HepG2 (cell line): ENCODE measurements around the gene RIPK1. TPM values are rescaled to one million over a fixed set of nuclear protein-coding genes. Genes with fewer than 3 reads are reported as not detected.

Source experiments
- ARNT2 ChIP-seq: sonication (generic); formaldehyde crosslinking; IDR thresholded peaks from 2 replicates; pipeline ENCODE4 v1.8.0; 2022; ENCODE audit warnings: mild to moderate bottlenecking, low read depth, missing genetic modification reagents, moderate library complexity
- ERF ChIP-seq: IDR thresholded peaks from 2 replicates; pipeline ENCODE4 v1.6.1; 2018; ENCODE audit warnings: missing biosample characterization, missing genetic modification reagents
- ESRRA ChIP-seq: sonication (generic); formaldehyde crosslinking; IDR thresholded peaks from 2 replicates; pipeline ENCODE4 v1.5.1; 2020; ENCODE audit warnings: mild to moderate bottlenecking, low read depth, missing genetic modification reagents
- GRHL1 ChIP-seq: sonication (generic); formaldehyde crosslinking; conservative IDR thresholded peaks from 2 replicates; pipeline ENCODE4 v1.8.0; 2022; ENCODE audit warnings: missing genetic modification reagents
- HINFP ChIP-seq: sonication (generic); formaldehyde crosslinking; IDR thresholded peaks from 2 replicates; pipeline ENCODE4 v1.4.0; 2020; ENCODE audit warnings: low read depth, mild to moderate bottlenecking, missing genetic modification reagents
- JUN ChIP-seq: sonication (generic); formaldehyde crosslinking; IDR thresholded peaks from 2 replicates; pipeline ENCODE4 v1.4.0; 2020; ENCODE audit warnings: mild to moderate bottlenecking, missing genetic modification reagents
- MAFK ChIP-seq, 2 experiments: IDR thresholded peaks in 1 of 2; conservative IDR thresholded peaks in 1 of 2; 2 replicates each; pipeline ENCODE4 v1.6.1; 2011; ENCODE audit warnings: improper control_type of control experiment in 2 of 2, low read length in 2 of 2
- MAZ ChIP-seq, 2 experiments: sonication (generic) in 1 of 2; formaldehyde crosslinking in 1 of 2; IDR thresholded peaks; 2 replicates each; pipeline versions ENCODE4 v1.5.0 to v1.6.1; 2012 to 2020; ENCODE audit warnings: low read depth in 2 of 2, mild to moderate bottlenecking in 2 of 2, borderline replicate concordance in 1 of 2, improper control_type of control experiment in 1 of 2, low read length in 1 of 2, missing genetic modification reagents in 1 of 2, moderate library complexity in 1 of 2
- MED1 ChIP-seq: sonication (generic); formaldehyde crosslinking; IDR thresholded peaks from 2 replicates; pipeline ENCODE4 v1.4.0; 2020; ENCODE audit warnings: missing genetic modification reagents
- MIER2 ChIP-seq: IDR thresholded peaks from 2 replicates; pipeline ENCODE4 v1.6.1; 2016; ENCODE audit warnings: missing biosample characterization, missing genetic modification reagents
- PRDM10 ChIP-seq: sonication (generic); formaldehyde crosslinking; IDR thresholded peaks from 2 replicates; pipeline ENCODE4 v1.4.0; 2020; ENCODE audit warnings: low read depth, missing genetic modification reagents
- SATB2 ChIP-seq: sonication (generic); formaldehyde crosslinking; IDR thresholded peaks from 2 replicates; pipeline ENCODE4 v1.5.0; 2020; ENCODE audit warnings: missing genetic modification reagents
- SMAD3 ChIP-seq: sonication (generic); formaldehyde crosslinking; IDR thresholded peaks from 2 replicates; pipeline ENCODE4 v1.4.0; 2020; ENCODE audit warnings: missing genetic modification reagents
- SOX13 ChIP-seq, 3 experiments: fragments of 450-650 bp in 1 of 3; sonication (generic) in 1 of 3; formaldehyde crosslinking in 1 of 3; IDR thresholded peaks in 2 of 3; conservative IDR thresholded peaks in 1 of 3; 2 replicates each; pipeline versions ENCODE4 v1.5.0 to v1.6.1; 2016 to 2020; ENCODE audit warnings: antibody characterized with exemption in 1 of 3, mild to moderate bottlenecking in 1 of 3, missing compliant biosample characterization in 1 of 3, missing genetic modification reagents in 1 of 3, moderate library complexity in 1 of 3
- SUZ12 ChIP-seq: fragments of 150-350 bp; IDR thresholded peaks from 2 replicates; pipeline ENCODE4 v1.6.1; 2014; ENCODE audit warnings: low read depth, low read length
- ZNF282 ChIP-seq: fragments of 450-650 bp; IDR thresholded peaks from 2 replicates; pipeline ENCODE4 v1.6.1; 2018; ENCODE audit not compliant: partially characterized antibody
- ZNF713 ChIP-seq: sonication (generic); formaldehyde crosslinking; IDR thresholded peaks from 2 replicates; pipeline ENCODE4 v1.4.0; 2020; ENCODE audit warnings: mild to moderate bottlenecking, missing genetic modification reagents
- ZXDC ChIP-seq: sonication (generic); formaldehyde crosslinking; IDR thresholded peaks from 2 replicates; pipeline ENCODE4 v1.5.0; 2020; ENCODE audit warnings: mild to moderate bottlenecking, missing genetic modification reagents
- polyA plus RNA-seq, 8 experiments: library from polyadenylated mRNA; depleted of rRNA in 3 of 8; stranded (reverse) in 7 of 8; unstranded in 1 of 8; fragments of >200 nt; fragmentation: Illumina TruSeq in 4 of 8; extraction: Trizol in 4 of 8; gene quantifications; 2 replicates each; pipeline versions ENCODE4 v1.2.1 to v1.2.3, GENCODE V29; 2011 to 2016; ENCODE audit warnings: low read depth in 4 of 8, missing spikeins in 1 of 8, mixed read lengths in 1 of 8; ENCODE audit not compliant: insufficient read depth in 1 of 8
- total RNA-seq, 5 experiments: library from RNA; depleted of rRNA; stranded (reverse); fragments of >200 nt; fragmentation: Illumina TruSeq; extraction: Trizol; gene quantifications; 2 replicates each; pipeline ENCODE4 v1.2.3, GENCODE V29; 2016; ENCODE audit warnings: low read depth in 1 of 5

The RIPK1 gene
- total and polyA plus RNA-seq, 2 of the 13 experiments (the other 11 are each of a cell fraction or from before 2014, with no cell fraction given): 9.0 to 10.3 TPM

GRCh38 chr6:3157131-3157933 is 89.0 kb downstream of the RIPK1 start, which contains the start of gene TUBB2A (continued):
- TF ChIP-seq ZXDC (CRISPR knock-in tag) (no peak), ZNF282 (no peak), HINFP (CRISPR knock-in tag) (no peak), SATB2 (CRISPR knock-in tag) (peak; percentile 64; the same call in 1 of the 2 replicates), MAZ (IDR thresholded peaks at IDR 0.05; ENCODE audit: borderline replicate concordance, low read depth, low read length) (peak; percentile 87), MAZ (CRISPR knock-in tag; IDR thresholded peaks at IDR 0.05; ENCODE audit: low read depth) (peak; percentile 97), ARNT2 (CRISPR knock-in tag) (peak; percentile 96), ESRRA (peak; percentile 68; the same call in 1 of the 2 replicates), MIER2 (CRISPR knock-in tag) (no peak), SOX13 (IDR thresholded peaks at IDR 0.05) (no peak), SOX13 (CRISPR knock-in tag; conservative IDR thresholded peaks at IDR 0.05 in 1 of 2, IDR thresholded peaks at IDR 0.05 in 1 of 2) (no peak; a peak in 1 of 4 replicates), JUN (CRISPR knock-in tag) (peak; percentile 71; the same call in 1 of the 2 replicates), MAFK (conservative IDR thresholded peaks at IDR 0.05 in 1 of 2, IDR thresholded peaks at IDR 0.05 in 1 of 2; ENCODE audit: low read length in 2 of 2) (no peak), PRDM10 (CRISPR knock-in tag) (no peak), MED1 (CRISPR knock-in tag) (peak; percentile 90), SMAD3 (no peak; the same call in 1 of the 2 replicates), GRHL1 (CRISPR knock-in tag) (no peak), SUZ12 (no peak), ERF (CRISPR knock-in tag) (peak; percentile 74; the same call in 1 of the 2 replicates), ZNF713 (CRISPR knock-in tag) (no peak)
